GM19193 (cell line): Measurements from ENCODE around the gene CLCNKA.

Source experiments
- POLR2A ChIP-seq: IDR thresholded peaks from 4 replicates; pipeline ENCODE4 v1.6.1; 2011; ENCODE audit not compliant: insufficient read depth, insufficient read length; ENCODE audit errors: extremely low read depth

CLCNKA gene

DNA sequence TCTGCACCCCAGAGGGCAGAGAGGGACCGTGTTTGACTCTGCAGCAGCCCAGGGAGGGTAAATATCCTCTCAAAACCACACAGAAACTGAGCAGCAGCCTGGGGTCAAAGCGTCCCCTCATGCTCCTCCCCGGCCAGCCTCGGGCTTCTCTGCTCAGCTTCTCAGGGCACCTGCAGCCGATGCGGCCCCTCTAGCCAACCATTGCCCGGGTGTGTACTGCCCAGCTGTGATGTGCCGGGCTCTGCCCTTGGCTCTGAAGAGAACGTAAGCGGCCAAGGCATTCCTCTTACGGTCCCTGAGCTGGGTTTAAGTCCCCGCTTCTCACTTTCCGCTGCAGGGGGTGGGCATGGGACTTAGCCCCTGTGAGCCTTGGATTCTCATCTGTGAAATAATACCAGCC, 46.1 kb downstream of the CLCNKA start:
- no peak for TF ChIP-seq POLR2A

DNA sequence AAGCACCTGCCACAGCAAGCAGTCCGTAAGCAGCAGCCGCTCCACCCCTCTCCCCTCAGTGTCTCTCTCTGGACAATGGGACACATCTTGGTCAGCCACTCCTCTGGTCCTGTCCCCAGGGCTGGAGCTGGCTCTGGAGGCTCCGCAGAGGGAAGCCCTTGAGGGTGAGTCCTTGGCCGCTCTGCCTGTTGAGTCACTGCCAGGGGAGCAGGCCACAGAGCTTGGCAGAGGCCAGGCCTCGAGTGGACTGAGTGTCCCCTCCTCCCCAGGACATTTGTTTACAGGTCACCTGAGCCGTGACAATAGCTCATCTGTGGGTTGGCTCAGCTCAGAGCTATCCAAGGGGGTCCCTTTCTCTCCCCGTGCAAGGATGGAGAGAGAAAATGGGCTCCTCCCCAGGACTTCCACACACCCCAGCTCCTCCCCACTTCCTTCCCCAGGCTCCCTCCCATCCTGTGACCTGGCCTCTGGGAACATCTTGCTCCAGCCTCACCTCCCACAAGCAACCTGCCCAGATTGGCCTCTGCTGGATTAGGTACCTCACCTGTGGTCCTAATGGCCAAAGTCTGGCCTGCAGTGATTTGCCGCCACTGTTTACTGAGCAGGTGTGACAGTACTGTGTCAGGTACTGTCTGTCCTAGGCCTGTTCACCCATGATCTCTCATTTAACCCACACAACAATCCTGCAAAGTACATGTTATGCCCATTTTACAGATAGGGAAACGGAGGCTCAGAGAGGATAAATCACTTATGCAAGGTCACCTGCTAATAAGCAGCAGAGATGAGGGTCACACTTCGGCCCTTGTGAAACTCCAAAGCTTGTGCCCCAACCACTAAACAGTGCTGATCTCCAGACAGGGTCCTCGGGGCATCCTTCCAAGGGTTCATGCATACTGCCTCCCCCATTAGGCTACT, 46.8 kb downstream of the CLCNKA start:
- no peak for TF ChIP-seq POLR2A

DNA sequence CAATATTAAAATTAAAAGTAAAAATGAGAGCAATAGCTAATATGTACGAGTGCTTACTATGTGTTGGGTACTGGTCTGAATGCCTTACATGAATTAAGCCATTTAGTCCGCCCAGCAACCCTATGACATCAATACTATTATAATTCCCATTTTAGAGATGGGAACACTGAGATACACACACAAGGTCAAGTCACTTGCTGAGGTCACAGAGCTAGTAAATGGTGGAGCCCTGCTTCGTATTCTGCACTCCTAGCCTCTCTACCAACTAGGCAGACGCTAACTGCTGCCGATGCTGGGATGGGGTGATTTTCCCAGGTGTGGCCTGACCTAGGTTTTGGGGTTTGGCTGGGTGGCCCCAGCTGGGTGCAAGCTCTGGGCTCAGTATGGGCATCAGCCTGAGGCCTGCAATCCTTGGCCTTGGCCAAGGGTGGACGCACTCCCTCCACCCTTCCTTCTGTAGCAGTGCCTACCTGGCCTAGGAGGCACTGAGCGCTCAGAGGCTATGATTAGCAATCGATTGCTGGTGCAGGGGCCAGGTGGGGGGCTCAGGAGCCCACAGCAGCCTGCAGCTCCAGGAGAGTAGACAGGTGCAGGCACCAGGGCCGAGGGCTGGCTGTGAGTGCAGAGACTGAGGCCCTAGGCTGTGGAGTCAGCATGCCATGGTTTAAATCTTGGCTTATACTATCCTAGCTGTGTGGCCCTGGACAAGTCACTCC, 49.0 kb downstream of the CLCNKA start:
- no peak for TF ChIP-seq POLR2A

DNA sequence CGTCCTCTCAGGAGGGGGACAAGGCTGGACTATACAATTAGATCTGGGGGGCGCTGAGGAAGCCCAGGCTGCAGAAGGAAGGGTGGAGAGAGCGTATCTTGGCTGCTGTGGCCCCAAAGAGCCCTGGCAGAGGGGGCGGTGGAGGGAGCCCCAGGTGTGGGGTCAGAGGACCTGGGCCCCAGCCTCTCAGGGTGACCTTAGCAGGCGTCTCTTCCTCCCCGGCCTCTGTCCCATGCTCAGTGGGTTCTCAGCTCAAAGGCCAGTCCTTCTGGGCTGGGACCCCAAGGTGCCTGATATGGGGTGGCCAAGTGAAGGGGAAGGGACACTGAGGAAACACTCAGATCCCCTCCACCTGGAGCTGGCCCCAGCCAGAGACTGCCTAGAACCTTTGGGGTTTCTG, 49.8 kb downstream of the CLCNKA start:
- TF ChIP-seq POLR2A, result no peak

DNA sequence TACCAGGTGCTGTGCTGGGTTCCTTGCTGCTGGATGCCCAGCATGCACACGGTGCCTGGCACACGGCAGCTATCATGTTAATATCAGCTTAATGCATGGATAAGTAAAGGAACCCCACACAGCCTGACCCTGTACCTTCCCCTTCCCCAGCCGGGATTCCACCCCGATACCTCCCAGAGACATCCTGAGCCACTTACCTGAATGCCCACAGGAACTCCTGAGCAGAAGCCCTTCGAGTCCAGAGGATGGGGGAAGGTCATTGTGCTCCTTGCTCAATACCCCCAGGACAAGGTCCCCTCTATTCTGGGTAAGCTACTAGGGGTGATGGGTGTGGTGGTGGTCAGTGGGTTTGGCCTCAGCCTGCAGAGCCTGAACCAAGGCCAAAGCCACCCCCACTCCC, 50.3 kb downstream of the CLCNKA start:
- TF ChIP-seq POLR2A, result no peak

DNA sequence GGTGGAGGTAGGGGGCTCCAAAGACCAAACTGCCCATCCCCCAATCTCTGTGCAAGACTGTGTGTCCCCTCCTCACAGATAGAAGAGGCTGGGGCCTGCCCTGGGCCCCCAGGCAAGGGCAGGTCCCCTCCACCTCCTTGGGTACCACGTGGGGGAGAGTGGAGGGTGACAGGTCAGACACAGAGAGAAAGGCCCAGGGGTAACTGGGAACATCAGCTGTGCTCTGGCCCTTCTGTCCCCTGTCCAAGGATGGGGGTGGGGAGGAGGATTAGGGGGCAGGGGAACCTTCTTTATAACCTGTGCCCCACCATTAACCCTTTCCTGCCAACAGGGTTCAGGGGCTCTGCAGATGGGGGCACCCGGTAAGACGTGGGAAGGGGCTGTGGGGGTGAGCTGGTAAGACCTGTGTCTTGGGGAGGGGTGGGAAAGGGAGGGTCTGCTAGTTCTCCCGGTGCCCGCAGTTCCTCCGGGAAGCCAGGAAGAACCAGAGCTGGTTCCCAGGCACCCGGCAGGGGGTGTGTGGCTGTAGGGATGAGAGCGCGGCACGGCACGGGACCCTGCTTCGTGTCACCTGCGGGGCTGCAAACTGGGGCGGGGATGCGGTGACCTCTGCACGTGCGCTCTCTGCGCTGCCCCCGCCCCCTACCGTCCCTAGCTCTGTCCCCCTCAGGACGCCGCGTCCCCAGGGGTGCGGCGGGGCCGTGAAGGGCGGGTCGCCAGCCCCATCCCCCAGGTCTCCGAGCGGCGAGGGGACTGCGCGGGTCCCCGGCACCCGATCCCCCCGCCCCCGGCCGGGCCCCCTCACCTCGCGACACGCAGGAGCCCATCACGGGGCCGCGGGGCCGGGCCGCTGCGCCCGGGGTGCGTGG, 51.0 kb downstream of the CLCNKA start:
- TF ChIP-seq POLR2A, result no peak

DNA sequence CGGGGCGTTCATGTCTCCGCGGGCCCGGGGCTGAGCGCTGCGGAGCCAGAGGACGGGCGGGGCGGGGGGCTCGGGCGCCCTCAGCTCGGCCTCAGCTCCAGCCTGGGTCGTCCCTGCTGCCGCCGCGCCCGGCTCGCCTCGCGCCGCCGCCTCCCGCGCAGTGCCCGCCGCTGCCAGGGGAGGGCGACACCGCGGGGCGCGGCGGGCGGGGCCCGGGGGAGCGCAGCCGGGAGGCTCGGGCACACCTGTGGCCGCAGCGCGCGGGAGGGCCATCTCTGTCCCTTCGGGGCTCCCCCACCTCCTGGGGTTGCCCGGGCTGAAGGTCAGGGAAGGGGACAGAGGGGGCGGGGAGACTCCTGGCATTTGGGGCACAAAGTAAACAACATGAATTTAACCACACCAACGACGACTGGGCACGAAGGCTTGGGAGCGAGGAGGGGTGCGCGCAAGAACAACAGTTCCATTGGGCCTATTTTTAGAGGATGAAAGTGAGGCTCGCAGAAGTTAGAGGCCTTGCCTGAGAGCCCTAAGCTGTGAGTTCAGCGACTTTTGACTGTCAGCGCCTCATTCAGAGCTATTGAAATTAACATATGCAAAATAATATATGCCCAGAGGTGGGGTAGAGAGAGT, 51.8 kb downstream of the CLCNKA start, which contains the start of gene FAM131C:
Gene FAM131C (minus strand): TSS at position 162 of the 630 bp plus-strand sequence. CDS start 209 bp downstream, outside the sequence.
- no peak for TF ChIP-seq POLR2A

DNA sequence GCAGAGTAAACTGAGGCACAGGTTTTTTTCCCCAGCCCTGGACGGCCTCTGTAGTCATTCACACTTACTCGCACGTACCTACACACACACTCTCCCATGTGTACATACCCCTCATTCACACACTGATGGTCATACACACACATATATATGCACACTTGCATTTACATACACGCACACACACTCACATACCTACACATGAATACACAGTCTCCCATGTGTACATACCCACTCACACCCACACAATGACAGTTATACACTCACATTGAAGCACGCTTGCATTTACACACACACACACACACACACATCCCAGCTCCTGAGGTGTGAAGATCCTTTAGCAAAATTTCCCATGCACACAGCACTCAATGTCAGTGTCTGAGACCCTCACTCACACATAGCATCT, 52.4 kb downstream of the CLCNKA start:
- TF ChIP-seq POLR2A, result no peak

DNA sequence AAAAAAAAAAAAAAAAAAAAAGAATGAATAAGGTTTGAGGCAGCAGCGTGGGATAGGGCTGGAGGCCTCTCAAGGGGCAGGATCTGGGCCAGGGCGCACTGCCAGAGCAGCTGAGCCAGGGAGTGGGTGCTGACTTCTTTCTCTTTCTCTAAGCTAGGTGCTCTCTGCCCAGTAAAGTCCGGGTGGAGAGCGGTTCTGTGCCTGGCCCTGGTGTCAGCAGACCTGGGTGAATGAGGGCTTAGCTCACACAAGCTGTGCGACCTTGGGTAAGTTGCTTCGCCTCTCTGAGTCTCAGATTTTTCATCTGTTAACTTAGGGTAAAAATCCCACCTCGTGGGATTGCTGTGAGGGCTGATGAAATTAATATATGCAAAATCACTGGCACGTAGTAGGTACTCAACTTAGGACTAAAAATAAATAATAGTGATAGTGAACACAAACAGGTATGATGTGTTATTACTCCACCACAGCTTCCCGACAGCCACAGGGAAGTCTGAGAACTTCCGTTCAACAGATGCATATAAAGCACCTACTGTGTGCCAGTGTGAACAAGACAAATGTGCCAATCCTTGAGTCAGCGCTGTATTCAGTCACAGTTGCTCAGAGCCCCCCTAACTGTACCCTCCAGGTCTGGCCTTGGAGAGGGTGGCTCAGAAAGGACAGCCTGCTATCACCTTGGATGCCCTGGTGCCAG, 53.6 kb downstream of the CLCNKA start:
- TF ChIP-seq POLR2A, result no peak

DNA sequence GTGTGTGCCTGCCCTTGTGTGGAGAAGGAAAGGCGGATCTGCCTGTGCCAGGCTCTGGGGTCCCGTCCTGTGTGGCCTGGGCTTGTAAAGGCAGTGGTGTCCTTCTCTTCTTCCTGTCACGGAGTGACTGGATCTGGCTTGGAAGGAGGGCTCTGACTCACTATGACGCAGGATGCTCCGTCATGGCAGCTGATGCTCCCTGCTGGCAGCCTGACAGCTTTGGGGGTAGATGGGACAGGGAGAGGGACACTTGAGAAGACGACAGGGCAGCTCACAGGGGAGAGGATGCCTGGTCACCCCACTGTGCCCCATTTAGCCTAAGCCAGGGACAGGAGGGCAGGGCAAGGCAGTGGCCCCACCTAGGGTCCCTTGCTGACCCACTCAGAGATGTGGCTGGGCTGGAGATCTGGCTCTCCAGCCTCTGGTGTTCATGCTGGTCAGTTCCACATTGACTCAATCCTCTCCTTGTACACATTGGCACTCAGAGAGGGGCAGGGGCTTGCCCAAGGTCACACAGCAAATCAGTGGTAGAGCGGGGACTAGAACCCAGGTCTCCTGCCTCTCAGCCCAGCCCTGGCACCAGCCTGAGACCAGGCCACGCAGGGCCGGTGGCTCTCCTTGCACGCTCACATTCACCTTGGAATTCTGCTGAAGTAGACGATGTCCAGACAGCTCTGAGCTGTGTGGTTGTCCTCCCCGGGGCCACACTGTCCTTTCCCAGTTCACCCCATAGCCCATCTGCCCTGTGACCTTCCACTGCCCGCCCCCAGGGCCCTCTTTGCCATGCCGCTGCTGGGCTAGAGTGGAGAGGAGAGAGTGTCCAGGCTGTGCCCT, 54.4 kb downstream of the CLCNKA start:
- no peak for TF ChIP-seq POLR2A

DNA sequence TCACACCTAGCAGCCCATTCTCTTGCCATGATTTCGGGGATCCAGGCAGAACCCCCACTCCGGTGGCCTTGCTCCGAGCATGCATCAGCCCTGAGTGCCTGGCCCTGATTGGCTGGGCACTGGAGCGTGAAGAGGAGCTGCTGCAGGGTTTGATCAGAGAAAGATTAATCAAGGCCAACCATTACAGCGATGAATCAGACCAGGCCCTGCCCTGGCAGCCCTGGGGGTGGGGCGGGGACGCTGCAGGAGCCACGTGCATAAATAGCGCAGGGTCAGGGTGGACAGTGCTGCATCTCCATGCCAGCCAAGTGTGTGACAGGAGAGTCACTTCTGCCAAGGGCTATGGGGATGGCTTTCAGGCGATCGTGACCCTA, 55.0 kb downstream of the CLCNKA start:
- TF ChIP-seq POLR2A, result no peak

DNA sequence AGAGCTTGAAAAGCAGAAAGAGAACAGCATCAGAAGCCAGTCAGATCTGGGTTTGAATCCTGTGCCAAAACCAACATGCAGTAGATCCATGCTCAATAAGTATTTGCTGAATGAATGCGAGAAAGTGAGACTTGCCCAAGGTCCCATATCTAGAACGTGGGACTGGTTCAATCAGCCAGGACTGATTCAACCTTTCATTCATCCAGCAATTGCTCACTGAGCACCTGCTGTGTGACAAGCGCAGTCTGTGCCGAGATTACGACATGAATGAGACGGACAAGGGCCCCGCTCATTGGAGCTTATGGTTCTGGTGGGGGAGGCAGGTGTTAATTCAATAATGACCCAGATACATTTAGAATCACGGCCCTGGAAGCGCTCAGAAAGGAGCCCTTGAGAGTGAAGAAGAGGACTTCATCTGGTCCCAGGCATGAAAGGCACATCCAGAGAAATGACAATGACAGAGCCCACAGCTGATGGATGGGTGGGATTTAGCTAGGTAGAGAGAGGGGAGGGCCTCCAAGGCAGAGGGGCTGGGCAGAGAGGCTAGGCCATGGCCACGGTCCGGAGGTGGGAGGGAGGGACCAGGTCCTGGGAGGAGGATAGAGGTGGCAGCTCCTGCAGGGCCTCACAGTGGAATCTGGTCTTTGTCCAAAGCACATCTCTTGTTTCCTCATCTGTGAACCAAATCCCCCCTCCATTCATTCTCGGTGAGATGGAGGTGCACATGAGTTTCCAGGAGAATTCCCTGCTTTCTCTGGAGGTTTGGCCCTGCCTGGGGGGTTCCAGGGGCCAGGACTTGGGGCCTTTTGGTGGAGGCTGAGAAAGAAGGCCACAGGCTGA, 55.8 kb downstream of the CLCNKA start:
- TF ChIP-seq POLR2A, result no peak
